WERI-Rb-1 (cell line): ENCODE data around the gene BSND.

Experiments
- DNase-seq: peaks from one replicate; pipeline ENCODE4 v3.0.0-alpha.2; 2020
- H3K27ac ChIP-seq: fragments of 250-450 bp; sonication (Bioruptor Pico); 2 replicates; pipeline ENCODE4 v1.5.1; 2020; ENCODE audit warnings: mild to moderate bottlenecking, moderate library complexity
- H3K27me3 ChIP-seq: fragments of 250-450 bp; sonication (Bioruptor Pico); 2 replicates; pipeline ENCODE4 v1.5.1; 2021; ENCODE audit warnings: mild to moderate bottlenecking, low read depth, moderate library complexity; ENCODE audit not compliant: insufficient read depth, severe bottlenecking
- H3K36me3 ChIP-seq: fragments of 250-450 bp; sonication (Bioruptor Pico); 2 replicates; pipeline ENCODE4 v1.5.1; 2020; ENCODE audit warnings: mild to moderate bottlenecking, moderate library complexity
- H3K4me3 ChIP-seq: 2 replicates; pipeline ENCODE4 v1.5.1; 2011; ENCODE audit warnings: low read depth, mild to moderate bottlenecking, control low read depth, low read length
- H3K9me3 ChIP-seq: fragments of 250-450 bp; sonication (Bioruptor Pico); 2 replicates; pipeline ENCODE4 v1.5.1; 2021; ENCODE audit warnings: mild to moderate bottlenecking, moderate library complexity; ENCODE audit not compliant: severe bottlenecking
- CTCF ChIP-seq: IDR thresholded peaks from 2 replicates; pipeline ENCODE4 v1.5.1; 2011; ENCODE audit warnings: low read depth, mild to moderate bottlenecking, control low read depth, inconsistent platforms, low read length

Gene BSND

GRCh38 chr1:54980528-54981241 is 18.0 kb upstream of the BSND start, which contains the start of gene TMEM61:
TSS of gene TMEM61 (plus strand) at chr1:54980628. CDS start at chr1:54981066, 438 bp downstream.
- no peak for DNase-seq
- no peak for TF ChIP-seq CTCF
- H3K27me3 ChIP-seq: no peaks in the 10 kb centered on the region
- H3K27ac ChIP-seq: no peak within 1 kb of the TSS
- H3K4me3 ChIP-seq: no peak within 1 kb of the TSS
- no peaks in the 10 kb centered on the region for H3K9me3 ChIP-seq
- no peaks in the 10 kb centered on the region for H3K36me3 ChIP-seq

DNA sequence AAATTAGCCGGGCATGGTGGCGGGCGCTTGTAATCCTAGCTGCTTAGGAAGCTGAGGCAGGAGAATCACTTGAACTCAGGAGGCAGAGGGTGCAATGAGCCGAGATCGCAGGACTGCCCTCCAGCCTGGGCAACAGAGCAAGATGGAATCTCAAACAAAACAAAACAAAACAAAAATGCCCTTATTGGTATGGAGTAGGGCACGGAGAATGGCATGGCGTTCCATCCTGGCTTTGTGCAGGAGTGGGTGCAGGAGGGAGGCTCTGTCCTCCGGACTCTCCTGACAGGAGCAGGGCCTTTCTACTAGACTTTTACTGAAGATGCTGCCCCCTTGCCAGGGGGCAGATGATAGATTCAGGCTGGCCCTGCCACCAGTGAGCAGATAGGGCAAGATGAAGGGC is 17.3 kb upstream of the BSND start:
- H3K27ac ChIP-seq: no peak overlapping the region
- no peak overlapping the region for H3K4me3 ChIP-seq
- TF ChIP-seq CTCF: no peak
- no peaks in the 10 kb centered on the region for H3K9me3 ChIP-seq
- no peak for DNase-seq
- H3K36me3 ChIP-seq: no peaks in the 10 kb centered on the region
- no peaks in the 10 kb centered on the region for H3K27me3 ChIP-seq

- Histone ChIP-seq H3K36me3 (no peaks in the 10 kb centered on the region), H3K27ac (no peak overlapping the region), H3K27me3 (no peaks in the 10 kb centered on the region), H3K4me3 (no peak overlapping the region), H3K9me3 (no peaks in the 10 kb centered on the region)
- DNase-seq: peak; percentile 79
- TF ChIP-seq CTCF: no peak
These were observed 16.0 kb upstream of the BSND start for GRCh38 chr1:54982739-54983138.

- Histone ChIP-seq H3K9me3 (no peaks in the 10 kb centered on the region), H3K4me3 (no peak overlapping the region), H3K27ac (no peak overlapping the region), H3K36me3 (no peaks in the 10 kb centered on the region), H3K27me3 (no peaks in the 10 kb centered on the region)
- no peak for TF ChIP-seq CTCF
- peak; percentile 90 for DNase-seq
These were observed 14.4 kb upstream of the BSND start for GRCh38 chr1:54984131-54984842.

DNA sequence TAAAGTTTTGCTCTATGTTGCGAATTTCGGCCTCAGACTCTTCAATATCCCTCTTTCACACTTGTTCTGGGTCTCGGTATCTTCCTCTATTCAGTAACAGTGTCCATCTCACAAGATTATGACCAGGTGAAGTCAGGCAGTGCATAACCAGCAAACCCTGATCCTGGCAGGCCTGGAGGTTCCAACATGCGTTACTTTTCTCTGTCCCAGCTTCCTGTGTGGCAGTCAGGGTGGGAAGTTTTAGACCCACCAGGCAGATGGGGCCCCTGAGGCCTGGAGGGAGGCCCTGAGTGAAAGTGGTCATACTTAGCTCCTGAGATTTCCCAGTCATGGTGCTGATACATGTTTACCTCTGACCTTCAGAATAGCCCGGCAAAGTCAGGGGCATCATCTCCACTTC is 13.2 kb upstream of the BSND start:
- H3K27me3 ChIP-seq: no peaks in the 10 kb centered on the region
- no peaks in the 10 kb centered on the region for H3K36me3 ChIP-seq
- TF ChIP-seq CTCF: no peak
- no peak overlapping the region for H3K27ac ChIP-seq
- DNase-seq: no peak
- H3K4me3 ChIP-seq: no peak overlapping the region
- no peaks in the 10 kb centered on the region for H3K9me3 ChIP-seq
